PFSK-1 (cell line): Measurements from ENCODE around the gene HOXA9.

Source experiments
- FOXP2 ChIP-seq: optimal IDR thresholded peaks from 2 replicates; pipeline ENCODE3; 2011; ENCODE audit warnings: borderline replicate concordance, control low read depth, inconsistent platforms; ENCODE audit not compliant: insufficient read depth; ENCODE audit errors: extremely low read length, extremely low read depth
- POLR2AphosphoS5 ChIP-seq: IDR thresholded peaks from 2 replicates; pipeline ENCODE4 v1.6.1; 2012; ENCODE audit warnings: low read depth, mild to moderate bottlenecking, control low read depth, low read length, moderate library complexity
- REST ChIP-seq, 2 experiments: IDR thresholded peaks; 2 replicates each; pipeline versions ENCODE4 v1.6.1 to v1.8.0; 2011 to 2012; ENCODE audit warnings: low read depth in 2 of 2, low read length in 2 of 2, control low read depth in 1 of 2, inconsistent platforms in 1 of 2, mild to moderate bottlenecking in 1 of 2, moderate library complexity in 1 of 2; ENCODE audit not compliant: insufficient read depth in 1 of 2
- SIN3A ChIP-seq: IDR thresholded peaks from 2 replicates; pipeline ENCODE4 v1.6.1; 2012; ENCODE audit warnings: mild to moderate bottlenecking, low read length, moderate library complexity, borderline replicate concordance; ENCODE audit not compliant: insufficient read depth
- TAF1 ChIP-seq: IDR thresholded peaks from 2 replicates; pipeline ENCODE4 v1.6.1; 2012; ENCODE audit warnings: low read length, control low read depth, borderline replicate concordance; ENCODE audit not compliant: insufficient read depth

The HOXA9 gene

GRCh38 chr7:27199849-27200760, 34.8 kb upstream of the HOXA9 start, which contains the start of gene HOXA13:
Gene HOXA13 (minus strand): TSS chr7:27200091. CDS start chr7:27200077, 14 bp downstream.
- no peak for TF ChIP-seq POLR2AphosphoS5
- no peak for TF ChIP-seq SIN3A
- no peak for TF ChIP-seq FOXP2
- no peak for TF ChIP-seq REST (IDR thresholded peaks at IDR 0.05; ENCODE audit: insufficient read depth in 1 of 2, low read depth in 2 of 2, low read length in 2 of 2)
- no peak for TF ChIP-seq TAF1

GRCh38 chr7:27198871-27199801, 33.8 kb upstream of the HOXA9 start:
- TF ChIP-seq FOXP2, result no peak
- TF ChIP-seq POLR2AphosphoS5, result no peak
- no peak for TF ChIP-seq SIN3A
- TF ChIP-seq REST (IDR thresholded peaks at IDR 0.05; ENCODE audit: insufficient read depth in 1 of 2, low read depth in 2 of 2, low read length in 2 of 2), result no peak
- TF ChIP-seq TAF1, result no peak

GRCh38 chr7:27198138-27198841, 33.0 kb upstream of the HOXA9 start:
- TF ChIP-seq FOXP2 (no peak), REST (IDR thresholded peaks at IDR 0.05; ENCODE audit: insufficient read depth in 1 of 2, low read depth in 2 of 2, low read length in 2 of 2) (no peak), TAF1 (no peak), POLR2AphosphoS5 (no peak), SIN3A (no peak)

DNA sequence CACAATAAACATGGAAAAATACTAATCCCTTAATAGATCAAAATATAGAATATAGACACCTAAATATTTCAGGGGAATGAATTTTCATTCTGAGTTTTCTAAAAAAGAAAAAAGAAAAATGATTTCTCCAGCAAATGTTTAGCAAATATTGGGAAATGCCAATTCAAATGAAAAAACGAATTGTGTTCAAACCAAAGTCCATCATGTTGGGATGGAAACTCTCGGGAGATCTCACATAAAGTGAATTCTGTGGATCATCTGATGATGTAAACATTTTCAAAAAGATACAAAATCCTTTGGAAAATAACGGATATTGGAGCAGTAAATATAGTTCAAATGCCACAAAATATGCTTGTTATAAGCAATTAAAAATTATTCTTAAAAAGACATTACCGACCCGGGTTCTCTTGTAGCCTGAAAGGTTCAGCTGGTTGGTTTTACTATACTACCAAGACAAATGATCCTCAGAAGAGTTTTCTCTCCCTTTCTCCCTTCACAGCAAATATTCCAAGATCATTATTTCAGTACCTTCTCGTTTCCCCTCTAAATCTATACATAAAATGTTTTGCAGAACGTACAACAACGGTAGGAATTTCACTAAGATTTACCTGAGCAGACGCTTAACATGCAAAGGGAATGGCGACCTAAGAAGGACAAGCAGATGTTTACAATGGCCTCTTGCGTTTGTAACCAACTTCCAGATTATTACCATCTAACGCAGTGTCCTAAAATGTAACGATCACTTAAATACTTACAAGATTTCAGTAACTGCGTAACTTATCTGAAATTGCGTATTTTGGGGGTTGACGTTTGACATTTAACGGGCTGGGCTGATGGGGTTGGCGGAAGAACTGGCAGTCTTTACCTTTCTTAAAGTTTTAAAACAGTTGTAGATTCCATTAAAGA, 32.1 kb upstream of the HOXA9 start:
- no peak for TF ChIP-seq SIN3A
